Erythroblast (primary cell): ENCODE data around the gene FDX2.

Source experiments
- GATA1 ChIP-seq: IDR thresholded peaks from 2 replicates; pipeline ENCODE4 v1.6.1; 2011; ENCODE audit warnings: low read depth, mild to moderate bottlenecking, control low read depth, low read length, moderate library complexity
- POLR2A ChIP-seq: IDR thresholded peaks from 2 replicates; pipeline ENCODE4 v1.6.1; 2011; ENCODE audit warnings: mild to moderate bottlenecking, low read length

- TF ChIP-seq POLR2A (no peak), GATA1 (no peak)
These were observed 27.7 kb upstream of the FDX2 start for GRCh38 chr19:10343495-10343894.
